ENCODE measurements around the gene STK17B. TPM values are rescaled to one million over a fixed set of nuclear protein-coding genes. Genes with fewer than 3 reads are reported as not detected.

STK17B gene
- total and polyA plus RNA-seq, 10 of the 15 experiments (the other 5 are each of a cell fraction or from before 2014, with no cell fraction given): 21.2 to 108 (median 53.7) TPM

- TF ChIP-seq MLLT1 (IDR thresholded peaks at IDR 0.05) (no peak), USF1 (IDR thresholded peaks at IDR 0.05; ENCODE audit: borderline replicate concordance, extremely low read length, insufficient read depth, low read depth, low read length) (no peak), RELB (IDR thresholded peaks at IDR 0.05; ENCODE audit: low read depth) (no peak), CEBPB (IDR thresholded peaks at IDR 0.05; ENCODE audit: borderline replicate concordance in 1 of 2, low read depth in 2 of 2, low read length in 2 of 2) (no peak), ASH2L (IDR thresholded peaks at IDR 0.05; ENCODE audit: borderline replicate concordance, low read depth) (0 out of 2 replicates have a peak, but pooled peaks have one; percentile 27), BMI1 (IDR thresholded peaks at IDR 0.05; ENCODE audit: borderline replicate concordance) (no peak), NFYB (IDR thresholded peaks at IDR 0.05; ENCODE audit: insufficient read depth, low read depth, low read length) (no peak), MAX (IDR thresholded peaks at IDR 0.05; ENCODE audit: low read depth, low read length) (no peak), CUX1 (IDR thresholded peaks at IDR 0.05; ENCODE audit: insufficient replicate concordance, low read depth, low read length) (no peak), YY1 (IDR thresholded peaks at IDR 0.05; ENCODE audit: low read depth, low read length) (0 out of 2 replicates have a peak, but pooled peaks have one; percentile 40), HDAC2 (IDR thresholded peaks at IDR 0.05) (no peak), MTA2 (IDR thresholded peaks at IDR 0.05; ENCODE audit: low read depth) (0 out of 2 replicates have a peak, but pooled peaks have one; percentile 16)
Observed at GRCh38 chr2:196165016-196165415, 6.4 kb downstream of the STK17B start (continued).

Measured in GM12878 (cell line).